NCI-H345 (cell line): ENCODE results near the gene ATP2A3.
A peak's percentile ranks its signal among the peaks of the same experiment; 100 is the strongest.

Experiments
- DNase-seq: peaks from one replicate; lab custom pipeline; 2025; lab: John Stamatoyannopoulos, UW

ATP2A3 gene

DNA sequence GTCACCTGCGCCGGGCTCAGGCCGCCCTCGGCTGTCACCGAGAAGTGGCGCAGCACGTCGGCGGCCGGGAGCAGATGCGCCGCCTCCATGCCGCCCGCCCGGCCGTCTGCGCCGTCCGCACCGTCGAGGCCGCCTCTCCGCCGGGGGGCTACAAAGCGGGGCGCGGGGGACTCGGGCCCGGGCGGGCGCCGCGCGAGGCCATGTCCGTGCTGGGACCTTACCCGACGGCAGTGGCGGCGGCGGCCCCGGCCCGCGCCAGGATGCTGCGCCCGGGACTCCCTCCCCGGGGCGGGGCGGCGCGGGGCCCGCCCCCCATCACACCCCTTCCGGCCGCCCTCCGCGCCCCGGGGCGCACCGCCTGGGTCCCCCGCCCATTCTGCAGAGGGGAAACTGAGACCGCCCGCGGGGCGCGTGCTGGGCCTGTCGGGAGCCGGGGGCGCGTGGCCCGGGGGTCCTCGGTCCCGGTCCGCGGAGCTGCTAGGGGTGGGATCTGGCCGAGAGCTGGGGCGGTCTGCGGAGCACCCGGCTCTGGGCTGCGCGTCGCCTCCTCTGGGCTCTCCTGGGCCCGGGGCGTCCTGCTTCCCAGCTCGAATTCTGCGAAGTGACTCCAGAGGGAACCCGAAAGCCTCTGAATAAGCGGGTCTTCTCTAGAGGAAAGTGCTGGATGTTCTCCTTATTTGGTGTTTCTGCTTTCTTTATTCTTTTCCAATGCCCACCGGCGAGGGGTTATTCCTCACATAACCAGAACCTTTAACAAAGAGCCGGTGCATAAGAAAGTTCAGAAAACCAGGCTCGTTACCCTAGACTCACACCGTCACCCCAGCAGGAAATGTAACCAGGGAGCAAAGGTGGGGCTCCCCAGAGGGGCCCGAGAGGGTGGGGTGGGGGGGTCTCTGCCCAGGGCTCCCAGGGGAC is at the start of gene ATP2A3:
ATP2A3 (minus strand) TSS at position 235 of the 915 bp plus-strand sequence; CDS start at position 89, 146 bp downstream.
- DNase-seq, result peak; percentile 68

- DNase-seq, result no peak
These were observed 46.5 kb upstream of the ATP2A3 start for GRCh38 chr17:4010754-4011153.

- no peak for DNase-seq
These were observed 45.0 kb upstream of the ATP2A3 start for GRCh38 chr17:4009186-4009785.

GRCh38 chr17:4008441-4009185 is 44.4 kb upstream of the ATP2A3 start:
- no peak for DNase-seq

DNA sequence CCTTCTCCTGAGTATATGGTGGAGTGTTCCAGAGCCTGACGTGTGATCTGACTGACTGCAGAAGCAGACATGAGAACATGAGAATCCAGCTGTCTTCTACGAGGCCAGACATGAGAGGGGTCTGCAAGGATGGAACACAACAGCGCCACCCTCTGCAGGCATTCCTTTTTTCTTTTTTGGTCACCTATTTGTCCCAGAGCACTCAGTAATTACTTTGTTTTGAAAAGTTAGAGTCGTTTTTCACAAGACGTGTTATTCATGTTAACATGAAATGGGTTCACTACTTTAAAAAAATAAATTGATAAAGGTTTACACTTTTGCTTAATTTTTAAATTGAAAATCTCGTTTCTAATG is 43.8 kb upstream of the ATP2A3 start:
- DNase-seq, result no peak

DNA sequence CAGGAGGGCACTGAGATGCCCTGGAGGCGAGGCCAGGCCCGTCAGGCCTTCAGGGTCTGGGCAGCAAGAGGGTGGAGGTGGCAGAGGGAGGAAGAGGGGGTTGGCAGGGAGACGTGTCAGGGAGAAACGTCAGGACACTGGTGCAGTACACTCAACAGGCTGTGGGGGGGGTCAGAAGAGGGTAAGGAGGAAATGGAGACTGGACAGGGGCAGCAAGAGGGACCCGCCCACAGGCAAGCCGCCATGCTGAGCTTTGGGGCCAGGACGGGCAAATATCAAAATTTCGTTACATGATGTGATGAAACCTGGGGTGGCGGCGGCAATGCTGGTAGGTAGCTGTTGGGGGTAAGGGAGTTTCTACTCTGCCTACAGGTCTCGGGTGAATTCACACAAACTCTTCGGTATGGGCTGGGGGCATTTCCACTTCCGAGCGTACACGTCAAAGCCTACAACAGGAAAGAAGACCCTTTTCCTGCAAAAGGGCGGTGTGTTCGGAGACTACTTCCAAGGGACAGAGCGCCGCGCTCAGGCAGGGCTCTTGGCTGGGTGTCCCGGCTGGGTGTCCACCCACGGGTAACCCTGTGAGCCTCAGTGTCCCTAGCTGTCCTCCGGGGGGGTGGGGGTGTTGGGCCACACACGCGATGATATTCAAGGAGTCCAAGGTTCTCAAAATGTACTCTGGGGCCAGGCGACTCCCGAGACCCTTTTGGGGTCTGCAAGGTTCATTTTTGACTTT is 43.3 kb upstream of the ATP2A3 start:
- DNase-seq, result no peak

DNA sequence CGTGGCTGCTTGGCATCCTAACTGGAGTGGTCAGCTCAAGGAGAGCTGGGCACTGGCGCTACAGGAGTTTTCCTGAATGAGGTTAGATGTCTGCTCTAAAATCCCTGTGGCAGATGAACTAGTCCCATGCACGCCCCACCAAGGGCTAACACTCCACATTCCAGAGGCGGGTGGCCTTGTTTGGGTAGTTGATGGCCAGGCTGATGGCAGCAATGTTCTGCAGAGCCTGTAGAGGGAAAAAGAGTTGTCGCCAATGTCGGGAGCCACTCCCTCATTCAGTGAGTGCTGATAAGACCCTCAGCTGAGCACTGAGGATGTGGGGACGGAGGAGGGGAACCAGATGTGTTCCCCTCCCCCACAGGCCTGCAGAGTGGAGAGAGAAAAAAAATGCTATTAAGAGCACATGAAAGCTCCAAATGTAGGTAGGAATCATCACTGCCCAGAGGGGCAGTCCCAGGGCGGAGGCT is 42.5 kb upstream of the ATP2A3 start:
- no peak for DNase-seq

DNA sequence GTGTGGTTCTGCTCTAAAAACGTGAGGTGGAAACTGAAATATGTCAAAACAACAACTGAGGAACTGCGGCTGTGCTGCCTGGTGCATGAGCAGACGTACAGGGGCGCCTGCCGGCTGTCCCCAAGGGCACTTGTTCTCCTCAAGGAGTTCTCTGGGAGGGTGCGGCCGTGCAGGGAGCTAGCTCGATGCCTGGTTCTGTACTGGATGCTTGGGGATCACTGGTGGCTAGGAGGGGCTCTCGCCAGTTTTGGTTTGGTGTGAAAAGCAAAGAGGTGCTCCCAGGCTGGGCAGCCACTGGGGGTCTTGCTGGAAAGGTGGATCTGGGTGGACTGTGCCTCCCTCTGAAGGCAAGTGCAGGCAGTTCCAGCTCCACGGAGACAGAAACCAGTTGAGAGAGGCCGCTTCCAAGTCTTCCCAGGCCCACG is 41.9 kb upstream of the ATP2A3 start:
- no peak for DNase-seq

DNA sequence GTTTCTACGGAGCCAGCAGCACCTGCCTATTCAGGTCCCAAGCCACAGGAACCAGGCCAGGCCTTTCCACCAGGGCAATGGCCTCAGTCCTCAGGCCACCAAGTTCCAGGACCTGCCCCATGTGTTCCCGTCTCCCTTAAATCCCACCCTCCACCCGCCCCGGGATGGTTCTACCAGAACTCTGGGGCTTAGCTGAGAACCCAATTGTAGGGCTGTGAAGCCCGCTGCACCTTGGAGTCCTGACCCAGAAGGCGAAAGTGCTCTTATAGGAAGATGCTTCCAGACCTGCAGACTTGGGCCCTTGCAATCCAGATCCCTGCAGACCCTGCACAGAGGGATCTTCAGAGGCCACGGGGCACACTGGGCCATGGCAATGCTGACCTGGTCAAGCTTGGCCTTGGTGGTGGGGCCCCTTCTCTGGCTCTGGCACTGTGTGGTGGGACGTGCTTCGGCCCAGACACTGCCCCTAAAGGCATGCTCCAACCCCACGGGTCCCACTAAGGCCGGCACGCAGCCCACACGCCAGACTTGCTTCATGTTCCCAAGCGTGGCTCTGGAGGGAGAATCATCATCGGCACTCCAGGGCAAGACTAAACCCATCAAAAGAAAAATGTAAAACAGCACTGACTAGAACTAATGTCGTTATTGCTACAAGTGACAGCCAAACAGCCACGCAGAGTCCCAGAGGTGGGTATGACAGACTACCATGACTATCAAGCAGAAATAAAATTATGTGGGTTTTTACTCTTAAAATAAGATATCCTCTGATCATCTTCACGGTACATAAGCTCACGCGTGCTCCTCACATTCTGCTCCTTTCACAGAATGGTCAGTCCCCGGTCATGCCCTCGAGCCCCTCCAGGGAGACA is 41.3 kb upstream of the ATP2A3 start:
- no peak for DNase-seq

GRCh38 chr17:4004517-4005295 is 40.5 kb upstream of the ATP2A3 start:
- DNase-seq, result peak; percentile 36

DNA sequence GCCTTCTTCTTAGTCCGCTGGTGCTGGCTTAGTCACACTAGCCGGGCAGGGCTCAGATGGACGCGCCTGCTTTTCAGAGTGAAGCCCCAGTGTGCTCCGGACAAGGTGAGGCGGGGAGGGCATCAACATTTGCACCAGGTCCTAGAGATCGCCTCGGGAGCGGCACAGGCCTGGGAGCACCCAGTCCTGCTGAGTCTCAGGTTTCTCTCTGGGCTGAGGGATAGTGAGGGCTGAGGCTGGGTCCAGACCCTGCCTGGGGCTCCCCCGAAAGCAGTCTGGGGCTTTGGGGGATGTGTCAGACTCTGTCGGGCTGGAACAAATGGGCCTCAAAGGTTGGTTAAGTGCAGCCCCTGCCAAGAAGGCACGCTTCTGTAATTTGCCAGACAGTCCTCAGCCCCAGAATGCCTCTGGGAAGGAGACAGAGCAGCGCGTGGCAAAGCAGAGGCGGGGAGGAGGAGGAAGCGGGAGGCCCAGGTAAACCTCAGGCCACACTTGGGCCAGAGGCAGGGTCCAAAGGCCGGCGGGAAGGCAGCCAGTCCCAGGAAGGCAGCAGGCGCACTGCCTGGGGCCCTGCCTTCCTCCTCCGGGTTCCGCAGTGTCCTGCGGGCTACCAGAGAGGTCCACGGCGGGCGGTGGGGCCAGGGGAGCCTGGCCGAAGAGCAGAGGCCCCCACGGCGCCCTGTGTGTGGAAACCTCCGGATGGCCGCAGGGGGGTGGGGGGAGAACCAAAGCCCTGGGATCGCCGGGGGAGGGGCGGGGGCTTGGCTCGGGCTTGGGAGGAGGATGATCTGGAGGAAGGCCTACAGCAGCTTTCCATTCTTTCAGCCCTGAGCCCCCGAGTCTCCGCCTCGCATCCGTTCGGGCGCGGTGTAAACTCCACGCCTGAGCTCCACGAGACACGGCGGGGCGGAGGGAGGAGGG is 39.5 kb upstream of the ATP2A3 start:
- no peak for DNase-seq

DNA sequence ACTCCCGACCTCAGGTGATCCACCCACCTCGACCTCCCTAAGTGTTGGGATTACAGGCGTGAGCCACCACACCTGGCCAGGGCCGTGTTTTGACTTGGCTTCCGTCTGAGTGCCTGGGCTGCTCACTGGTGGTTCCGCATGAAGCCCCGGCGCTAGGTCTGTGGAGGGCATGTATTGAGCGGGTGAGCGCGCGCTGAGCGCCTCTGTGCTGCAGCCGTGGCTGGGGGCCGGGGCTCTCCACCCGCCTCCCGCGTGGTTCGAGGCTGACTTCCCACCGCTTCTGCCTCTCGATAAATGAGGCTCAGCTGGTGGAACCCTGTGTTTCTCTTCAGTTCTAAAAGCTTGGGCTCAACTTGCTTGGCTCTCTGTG is 38.9 kb upstream of the ATP2A3 start:
- no peak for DNase-seq

GRCh38 chr17:4001048-4001590 is 36.9 kb upstream of the ATP2A3 start:
- DNase-seq, result no peak

- no peak for DNase-seq
These were observed 34.2 kb upstream of the ATP2A3 start for GRCh38 chr17:3998436-3998835.

DNA sequence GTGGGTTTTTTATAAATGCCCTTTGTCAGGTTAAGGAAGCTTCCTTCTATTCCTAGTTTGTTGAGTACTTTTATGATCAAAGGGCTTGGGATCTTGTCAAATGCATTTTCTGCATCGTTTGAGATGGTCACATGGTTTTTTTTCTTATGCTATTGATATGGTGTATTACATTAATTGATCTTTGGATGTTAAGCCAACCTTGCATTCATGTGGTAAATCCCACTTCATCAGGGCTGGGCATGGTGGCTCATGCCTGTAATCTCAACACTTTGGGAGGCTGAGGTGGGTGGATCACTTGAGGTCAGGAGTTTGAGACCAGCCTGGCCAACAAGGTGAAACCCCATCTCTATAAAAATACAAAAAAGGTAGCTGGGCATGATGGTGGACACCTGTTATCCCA is 30.8 kb upstream of the ATP2A3 start:
- DNase-seq, result no peak

DNA sequence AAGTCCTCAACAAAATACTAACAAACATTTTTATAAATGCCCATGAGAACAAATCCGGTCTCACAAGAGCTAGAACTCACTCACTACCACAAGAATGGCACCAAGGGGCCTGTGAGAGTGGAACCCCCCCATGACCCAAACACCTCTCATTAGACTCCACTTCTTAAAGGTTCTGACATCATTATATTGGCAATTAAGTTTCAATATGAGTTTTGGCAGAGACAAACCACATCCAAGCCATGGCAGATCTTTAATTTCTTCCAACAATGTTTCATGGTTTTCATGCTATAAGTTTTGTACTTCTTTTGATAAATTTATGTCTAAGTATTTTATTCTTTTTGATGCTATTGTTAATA is 30.0 kb upstream of the ATP2A3 start:
- no peak for DNase-seq

DNA sequence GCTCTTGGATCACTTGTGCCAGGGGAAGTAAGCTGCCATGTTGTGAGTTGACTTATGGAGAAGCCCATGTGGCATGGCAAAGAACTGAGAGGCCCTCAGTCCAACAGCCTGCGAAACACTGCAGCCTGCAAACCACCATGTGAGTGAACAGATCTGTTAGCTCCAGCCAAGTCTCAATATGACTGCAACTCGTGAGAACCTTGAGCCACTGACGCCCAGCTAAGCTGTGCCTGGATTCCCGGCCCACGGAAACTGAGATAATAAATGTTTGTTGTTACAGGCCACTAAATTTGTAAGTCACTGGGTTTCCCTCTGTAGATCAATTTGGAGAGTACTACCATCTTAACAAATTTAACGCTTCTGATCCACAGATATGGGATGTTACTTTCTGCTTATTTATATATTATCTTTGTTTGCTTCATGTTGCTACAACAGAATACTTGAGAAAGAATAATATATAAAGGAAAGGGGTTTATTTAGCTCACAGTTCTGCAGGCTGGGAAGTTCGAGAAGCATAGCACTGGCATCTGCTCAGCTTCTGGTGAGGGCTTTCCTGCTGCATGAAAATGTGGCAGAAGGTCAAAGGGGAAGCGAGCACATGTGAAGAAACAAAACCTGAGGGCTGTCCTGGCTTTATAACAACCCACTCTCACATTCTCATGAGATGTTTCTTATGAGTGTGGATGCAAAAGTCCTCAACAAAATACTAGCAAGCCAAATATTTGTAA is 29.4 kb upstream of the ATP2A3 start:
- no peak for DNase-seq

DNA sequence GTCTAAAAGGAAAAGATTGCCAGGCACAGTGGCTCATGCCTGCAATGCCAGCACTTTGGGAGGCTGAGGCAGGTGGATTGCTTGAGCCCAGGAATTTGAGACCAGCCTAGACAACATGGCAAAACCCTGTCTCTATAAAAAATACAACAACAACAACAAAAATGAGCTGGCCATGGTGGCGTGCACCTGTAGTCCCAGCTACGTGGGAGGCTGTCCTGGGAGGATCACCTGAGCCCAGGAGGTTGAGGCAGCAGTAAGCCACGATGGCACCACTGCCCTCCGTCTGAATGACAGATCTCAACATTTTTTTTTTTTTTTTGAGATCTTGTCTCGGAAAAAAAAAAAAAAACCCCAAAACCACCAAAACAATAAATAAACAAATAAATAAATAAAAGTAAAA is 28.1 kb upstream of the ATP2A3 start:
- no peak for DNase-seq
